Skeletal muscle tissue (tissue), 4 donors: Measurements from ENCODE around the gene RBM46. TPM values are rescaled to one million over a fixed set of nuclear protein-coding genes. Genes with fewer than 3 reads are reported as not detected.

Source experiments
- H3K27ac ChIP-seq: one replicate; pipeline ENCODE4 v1.7.0; 2013; ENCODE audit warnings: mild to moderate bottlenecking, low read depth, low read length, inconsistent platforms
- H3K27me3 ChIP-seq, 3 donors: one replicate each; pipeline ENCODE4 v1.7.0; 2013; ENCODE audit warnings: low read length in 3 of 3; ENCODE audit not compliant: control insufficient read depth in 3 of 3, insufficient read depth in 3 of 3
- H3K36me3 ChIP-seq, 3 donors: one replicate each; pipeline ENCODE4 v1.7.0; 2013; ENCODE audit warnings: low read length in 3 of 3; ENCODE audit not compliant: control insufficient read depth in 3 of 3, insufficient read depth in 3 of 3
- H3K4me1 ChIP-seq, 3 donors: one replicate each; pipeline ENCODE4 v1.7.0; 2013; ENCODE audit warnings: low read length in 3 of 3, mild to moderate bottlenecking in 3 of 3; ENCODE audit not compliant: control insufficient read depth in 3 of 3, insufficient read depth in 3 of 3
- H3K4me3 ChIP-seq, 3 donors: one replicate each; pipeline ENCODE4 v1.7.0; 2013; ENCODE audit warnings: low read length in 3 of 3
- H3K9ac ChIP-seq, 3 donors: one replicate each; pipeline ENCODE4 v1.7.0; 2013; ENCODE audit warnings: low read length in 3 of 3, mild to moderate bottlenecking in 3 of 3, moderate library complexity in 2 of 3, low read depth in 1 of 3
- H3K9me3 ChIP-seq, 3 donors: one replicate each; pipeline ENCODE4 v1.7.0; 2013; ENCODE audit warnings: low read length in 3 of 3; ENCODE audit not compliant: control insufficient read depth in 3 of 3
- total RNA-seq: library from RNA; depleted of rRNA; stranded (reverse); fragments of >200 nt; gene quantifications from one replicate; pipeline ENCODE4 v1.2.3, GENCODE V29; 2014
- donor health status: Osteomylitis.

Gene RBM46
- total RNA-seq, 1 donor from 2014 or later: not detected

DNA sequence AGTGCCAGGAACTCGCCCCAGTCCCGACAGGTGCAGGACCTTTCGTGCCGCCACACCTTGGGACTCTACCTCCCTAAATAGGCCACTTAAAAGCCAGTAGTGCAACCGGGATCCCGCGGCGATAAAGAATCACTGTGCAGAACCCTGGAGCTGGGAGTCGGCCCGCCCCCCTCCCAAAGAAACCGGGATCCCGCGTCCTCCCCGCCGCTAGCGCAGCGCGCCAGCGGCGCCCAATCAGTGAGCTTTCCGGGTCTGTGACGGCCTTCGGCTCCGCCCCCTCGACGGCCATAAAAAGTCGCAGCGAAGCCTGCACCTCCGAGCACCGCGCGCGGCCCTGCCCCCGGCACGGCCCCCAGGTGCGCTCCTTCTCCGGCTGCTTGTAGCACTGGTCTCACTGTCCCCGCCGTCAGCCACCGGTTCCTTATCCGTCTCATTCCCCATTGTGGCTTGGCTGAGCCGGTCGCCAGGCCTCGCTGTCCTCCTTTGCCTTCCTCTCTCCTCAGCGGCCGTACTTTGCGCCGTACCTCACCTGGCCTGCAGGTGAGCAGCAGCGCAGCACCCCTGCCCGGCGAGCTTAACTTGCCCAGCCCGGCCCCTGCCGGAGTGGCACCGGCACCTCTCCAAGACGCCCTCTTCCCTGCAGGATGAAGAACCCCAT lies 37.3 kb upstream of the RBM46 start, which contains the start of gene LRAT:
TSS of gene LRAT (plus strand) at position 318 of the 658 bp plus-strand sequence. CDS start at position 645, 327 bp downstream.
- no peaks in the 10 kb centered on the region for H3K36me3 ChIP-seq
- H3K4me1 ChIP-seq: peaks cover 15 to 24% (median 16%) of the 10 kb centered on the region in 3 donors
- peaks cover 0 to 2% (median 0%) of the 10 kb centered on the region in 3 donors for H3K9me3 ChIP-seq
- H3K9ac ChIP-seq: no peak within 1 kb of the TSS
- H3K27ac ChIP-seq: no peak within 1 kb of the TSS
- H3K27me3 ChIP-seq: peaks cover 36 to 41% (median 40%) of the 10 kb centered on the region in 3 donors
- H3K4me3 ChIP-seq: peak within 1 kb of the TSS; percentile 63 to 64 (median 64)

DNA sequence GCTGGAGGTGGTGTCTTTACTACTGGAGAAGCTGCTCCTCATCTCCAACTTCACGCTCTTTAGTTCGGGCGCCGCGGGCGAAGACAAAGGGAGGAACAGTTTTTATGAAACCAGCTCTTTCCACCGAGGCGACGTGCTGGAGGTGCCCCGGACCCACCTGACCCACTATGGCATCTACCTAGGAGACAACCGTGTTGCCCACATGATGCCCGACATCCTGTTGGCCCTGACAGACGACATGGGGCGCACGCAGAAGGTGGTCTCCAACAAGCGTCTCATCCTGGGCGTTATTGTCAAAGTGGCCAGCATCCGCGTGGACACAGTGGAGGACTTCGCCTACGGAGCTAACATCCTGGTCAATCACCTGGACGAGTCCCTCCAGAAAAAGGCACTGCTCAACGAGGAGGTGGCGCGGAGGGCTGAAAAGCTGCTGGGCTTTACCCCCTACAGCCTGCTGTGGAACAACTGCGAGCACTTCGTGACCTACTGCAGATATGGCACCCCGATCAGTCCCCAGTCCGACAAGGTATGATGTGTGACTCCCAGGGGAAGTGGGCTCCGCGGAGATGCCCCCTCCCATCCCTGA lies 36.6 kb upstream of the RBM46 start:
- Histone ChIP-seq H3K9me3 (peaks cover 0 to 2% (median 0%) of the 10 kb centered on the region in 3 donors), H3K4me1 (peaks cover 15 to 24% (median 16%) of the 10 kb centered on the region in 3 donors), H3K4me3 (peak overlapping the region; percentile 48 to 63 (median 54)), H3K27me3 (peaks cover 36 to 45% (median 40%) of the 10 kb centered on the region in 3 donors), H3K9ac (no peak overlapping the region), H3K36me3 (no peaks in the 10 kb centered on the region), H3K27ac (no peak overlapping the region)

GRCh38 chr4:154757713-154758112 lies 23.4 kb upstream of the RBM46 start:
- Histone ChIP-seq H3K4me1 (no peaks in the 10 kb centered on the region), H3K9me3 (no peaks in the 10 kb centered on the region), H3K4me3 (no peak overlapping the region), H3K9ac (no peak overlapping the region), H3K27me3 (peaks cover 0 to 2% (median 0%) of the 10 kb centered on the region in 3 donors), H3K36me3 (no peaks in the 10 kb centered on the region), H3K27ac (no peak overlapping the region)

DNA sequence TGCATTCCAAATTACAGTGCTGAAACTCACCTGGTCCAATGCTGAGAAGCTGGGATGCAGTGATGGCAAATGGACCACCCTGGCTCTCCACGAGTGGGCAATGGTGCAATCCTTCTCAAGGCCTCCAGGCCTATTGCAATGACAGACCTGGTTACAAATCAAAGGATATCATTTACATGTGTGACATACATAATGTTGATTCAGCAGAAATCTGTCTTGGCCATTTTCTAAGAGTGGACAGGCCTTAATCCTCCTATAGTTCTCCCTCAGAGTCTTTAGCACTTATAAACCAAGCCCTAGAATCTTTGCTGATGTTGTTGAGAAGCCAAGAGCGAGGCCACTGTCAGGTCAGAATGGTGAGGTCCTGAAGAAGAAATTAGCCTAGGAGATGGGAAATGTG lies 20.2 kb upstream of the RBM46 start:
- Histone ChIP-seq H3K9ac (no peak overlapping the region), H3K27ac (no peak overlapping the region), H3K9me3 (no peaks in the 10 kb centered on the region), H3K36me3 (no peaks in the 10 kb centered on the region), H3K27me3 (peaks cover 0 to 2% (median 0%) of the 10 kb centered on the region in 3 donors), H3K4me3 (no peak overlapping the region), H3K4me1 (no peaks in the 10 kb centered on the region)

GRCh38 chr4:154778264-154778663 lies 2.8 kb upstream of the RBM46 start:
- no peak overlapping the region for H3K4me3 ChIP-seq
- H3K9ac ChIP-seq: no peak overlapping the region
- no peak overlapping the region for H3K27ac ChIP-seq
- no peaks in the 10 kb centered on the region for H3K4me1 ChIP-seq
- no peaks in the 10 kb centered on the region for H3K9me3 ChIP-seq
- H3K36me3 ChIP-seq: no peaks in the 10 kb centered on the region
- H3K27me3 ChIP-seq: peaks cover 0 to 17% (median 0%) of the 10 kb centered on the region in 3 donors

DNA sequence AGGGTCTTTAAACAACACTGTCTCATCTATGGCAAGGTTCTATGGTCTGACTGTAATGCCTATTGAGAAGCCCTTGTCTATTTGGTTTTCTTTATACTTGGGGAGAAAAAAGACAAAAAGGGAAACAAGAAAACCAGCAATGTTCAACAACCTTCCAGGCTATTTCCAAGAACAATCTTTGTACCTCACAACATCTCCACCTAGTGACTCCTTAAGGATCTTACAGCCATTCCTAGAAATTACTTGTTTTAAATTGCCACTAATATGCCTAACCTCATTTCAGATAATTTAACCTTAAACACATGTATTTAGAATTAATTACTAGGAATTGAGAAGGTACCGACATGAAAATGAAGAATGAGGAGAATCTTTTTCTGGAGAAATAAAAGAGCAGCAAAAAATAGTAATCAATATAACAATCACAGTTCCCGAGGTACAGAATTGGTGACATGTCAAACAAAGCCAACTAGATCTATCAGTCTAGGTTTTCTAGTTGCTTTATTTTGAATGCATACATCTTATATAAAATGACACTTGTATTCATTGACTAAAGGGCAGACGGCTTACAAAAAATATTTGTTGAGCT lies 1.6 kb upstream of the RBM46 start:
- Histone ChIP-seq H3K36me3 (no peaks in the 10 kb centered on the region), H3K4me3 (no peak overlapping the region), H3K9me3 (no peaks in the 10 kb centered on the region), H3K27ac (no peak overlapping the region), H3K4me1 (no peaks in the 10 kb centered on the region), H3K27me3 (peaks cover 0 to 17% (median 0%) of the 10 kb centered on the region in 3 donors), H3K9ac (no peak overlapping the region)

DNA sequence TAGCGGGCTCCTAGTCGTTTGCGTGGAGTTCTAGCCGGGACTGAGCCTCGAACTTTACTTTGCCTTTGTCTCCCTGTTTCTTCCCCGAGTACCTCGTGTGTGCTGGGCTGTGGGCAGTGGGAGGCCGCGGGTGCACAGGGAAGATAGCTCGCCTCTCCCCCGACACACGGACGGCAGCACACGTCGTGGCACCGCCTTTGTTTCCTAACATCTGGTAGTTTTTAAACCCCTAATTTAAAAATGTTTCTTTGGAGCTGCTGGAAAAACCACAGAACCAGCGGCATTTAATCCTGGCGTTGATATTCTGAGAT lies 866 bp downstream of the RBM46 start:
- Histone ChIP-seq H3K27ac (no peak overlapping the region), H3K36me3 (no peaks in the 10 kb centered on the region), H3K27me3 (peaks cover 0 to 17% (median 0%) of the 10 kb centered on the region in 3 donors), H3K4me3 (no peak overlapping the region), H3K9me3 (no peaks in the 10 kb centered on the region), H3K9ac (no peak overlapping the region), H3K4me1 (no peaks in the 10 kb centered on the region)

- Histone ChIP-seq H3K9ac (no peak overlapping the region), H3K9me3 (no peaks in the 10 kb centered on the region), H3K27ac (no peak overlapping the region), H3K36me3 (no peaks in the 10 kb centered on the region), H3K4me3 (no peak overlapping the region), H3K4me1 (no peaks in the 10 kb centered on the region), H3K27me3 (no peaks in the 10 kb centered on the region)
Measured at GRCh38 chr4:154807042-154807630, 26.1 kb downstream of the RBM46 start.

DNA sequence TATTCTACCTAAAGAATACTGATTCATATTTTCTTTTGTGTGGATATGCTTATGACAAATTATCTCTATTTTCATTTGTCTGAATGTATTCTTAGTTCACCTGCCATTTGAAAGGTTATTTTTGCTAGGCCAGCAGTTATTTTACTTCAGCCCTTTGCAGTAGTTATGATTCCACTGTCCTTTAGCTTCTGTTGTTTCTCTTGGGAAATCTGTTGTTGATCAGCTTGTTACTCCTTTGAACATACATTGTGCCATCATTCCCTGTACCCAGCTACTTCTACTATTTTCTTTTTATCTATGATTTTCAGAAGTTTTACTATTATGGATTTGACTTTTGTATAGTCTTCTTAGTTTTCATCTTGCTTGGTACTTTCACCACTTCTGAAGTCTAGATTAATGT lies 37.2 kb downstream of the RBM46 start:
- H3K27me3 ChIP-seq: no peaks in the 10 kb centered on the region
- no peak overlapping the region for H3K9ac ChIP-seq
- H3K4me3 ChIP-seq: no peak overlapping the region
- no peaks in the 10 kb centered on the region for H3K36me3 ChIP-seq
- no peaks in the 10 kb centered on the region for H3K9me3 ChIP-seq
- H3K27ac ChIP-seq: no peak overlapping the region
- no peaks in the 10 kb centered on the region for H3K4me1 ChIP-seq

DNA sequence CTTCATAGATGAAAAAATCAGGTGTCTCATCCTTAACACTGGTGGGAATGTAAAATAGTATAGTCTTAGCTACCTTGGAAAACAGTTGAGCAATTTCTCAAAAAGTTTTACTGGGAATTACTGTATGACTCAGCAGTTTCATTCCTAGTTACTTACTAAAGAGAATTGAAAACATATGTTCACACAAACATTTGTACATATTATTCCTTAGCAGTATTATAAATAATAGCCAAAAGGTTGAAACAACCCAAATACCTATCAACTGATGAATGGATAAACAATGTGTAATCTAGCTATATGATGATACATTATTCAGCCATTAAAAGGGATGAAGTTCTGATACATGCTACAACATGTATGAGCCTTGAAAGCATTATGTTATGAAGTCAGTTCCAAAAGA lies 41.7 kb downstream of the RBM46 start:
- Histone ChIP-seq H3K9ac (no peak overlapping the region), H3K4me3 (no peak overlapping the region), H3K9me3 (no peaks in the 10 kb centered on the region), H3K4me1 (no peaks in the 10 kb centered on the region), H3K27ac (no peak overlapping the region), H3K27me3 (no peaks in the 10 kb centered on the region), H3K36me3 (no peaks in the 10 kb centered on the region)
